BLaER1 treated with 17β-estradiol and CSF1 and Interleukin-3, amounts not matched to agents 10 nM and 100 nM (cell line): ENCODE results near the gene ELOVL3.

Experiments used
- H3K27ac ChIP-seq, 11 experiments: shearing (Covaris generic); formaldehyde crosslinking; 2 replicates each; pipeline ENCODE4 v1.8.1; 2022
- H3K27me3 ChIP-seq, 11 experiments: shearing (Covaris generic); formaldehyde crosslinking; 2 replicates each; pipeline ENCODE4 v1.8.1; 2022
- H3K36me3 ChIP-seq, 11 experiments: shearing (Covaris generic); formaldehyde crosslinking; 2 replicates each; pipeline ENCODE4 v1.8.1; 2022
- H3K4me1 ChIP-seq, 10 experiments: shearing (Covaris generic); formaldehyde crosslinking; 2 replicates each; pipeline ENCODE4 v1.8.1; 2022
- H3K4me2 ChIP-seq, 11 experiments: shearing (Covaris generic); formaldehyde crosslinking; 2 replicates each; pipeline ENCODE4 v1.8.1; 2022
- H3K4me3 ChIP-seq, 10 experiments: shearing (Covaris generic); formaldehyde crosslinking; 2 replicates each; pipeline ENCODE4 v1.8.1; 2022
- H3K9ac ChIP-seq, 11 experiments: shearing (Covaris generic); formaldehyde crosslinking; 2 replicates each; pipeline ENCODE4 v1.8.1; 2022
- H3K9me3 ChIP-seq, 11 experiments: shearing (Covaris generic); formaldehyde crosslinking; replicated peaks in 1 of 11; 2 replicates each; pipeline ENCODE4 v1.8.1; 2022
- H4K20me1 ChIP-seq, 11 experiments: shearing (Covaris generic); formaldehyde crosslinking; 2 replicates each; pipeline ENCODE4 v1.8.1; 2022
- Cebpa-rat ChIP-seq, 11 experiments: shearing (Covaris generic); IDR thresholded peaks; 2 replicates each; pipeline ENCODE4 v1.8.1; 2022

ELOVL3 gene

GRCh38 chr10:102269017-102269416 lies 42.9 kb downstream of the ELOVL3 start:
- Histone ChIP-seq H3K4me1 (no peaks in the 10 kb centered on the region), H3K27me3 (no peaks in the 10 kb centered on the region), H4K20me1 (peaks cover 38 to 100% (median 83%) of the 10 kb centered on the region in 11 experiments; a peak in 21 of 22 replicates), H3K36me3 (peaks cover 57 to 89% (median 68%) of the 10 kb centered on the region in 11 experiments), H3K27ac (no peak overlapping the region), H3K4me2 (peak overlapping the region in 1 of 11 experiments; percentile 13; a peak in 1 of 22 replicates), H3K9ac (no peak overlapping the region), H3K4me3 (no peak overlapping the region), H3K9me3 (no peaks in the 10 kb centered on the region)
- TF ChIP-seq Cebpa-rat (IDR thresholded peaks at IDR 0.05), result no peak

GRCh38 chr10:102274062-102274461 lies 48.0 kb downstream of the ELOVL3 start:
- peaks cover 23 to 68% (median 40%) of the 10 kb centered on the region in 11 experiments for H3K36me3 ChIP-seq
- H3K9ac ChIP-seq, result no peak overlapping the region
- H3K27me3 ChIP-seq, result no peaks in the 10 kb centered on the region
- no peak overlapping the region for H3K4me2 ChIP-seq
- TF ChIP-seq Cebpa-rat (IDR thresholded peaks at IDR 0.05), result no peak
- H4K20me1 ChIP-seq, result peaks cover 47 to 100% (median 77%) of the 10 kb centered on the region in 11 experiments
- H3K27ac ChIP-seq, result no peak overlapping the region
- H3K4me3 ChIP-seq, result no peak overlapping the region
- H3K9me3 ChIP-seq, result no peaks in the 10 kb centered on the region
- H3K4me1 ChIP-seq, result peaks cover 0 to 11% (median under 1%) of the 10 kb centered on the region in 10 experiments; a peak in 9 of 20 replicates

GRCh38 chr10:102275343-102275742 lies 49.2 kb downstream of the ELOVL3 start:
- TF ChIP-seq Cebpa-rat (IDR thresholded peaks at IDR 0.05), result no peak
- Histone ChIP-seq H4K20me1 (peaks cover 52 to 100% (median 85%) of the 10 kb centered on the region in 11 experiments), H3K4me1 (peaks cover 10 to 24% (median 13%) of the 10 kb centered on the region in 10 experiments), H3K4me2 (no peak overlapping the region), H3K9ac (no peak overlapping the region), H3K36me3 (peaks cover 16 to 56% (median 36%) of the 10 kb centered on the region in 11 experiments; a peak in 21 of 22 replicates), H3K9me3 (no peaks in the 10 kb centered on the region), H3K4me3 (no peak overlapping the region), H3K27me3 (no peaks in the 10 kb centered on the region), H3K27ac (no peak overlapping the region)

- H3K36me3 ChIP-seq, result peaks cover 18 to 52% (median 29%) of the 10 kb centered on the region in 11 experiments; a peak in 20 of 22 replicates
- H3K4me3 ChIP-seq, result no peak overlapping the region
- no peaks in the 10 kb centered on the region for H3K27me3 ChIP-seq
- H4K20me1 ChIP-seq, result peaks cover 45 to 97% (median 84%) of the 10 kb centered on the region in 11 experiments
- peak overlapping the region in 8 of 11 experiments; percentile 66 to 88 (median 80); a peak in 12 of 22 replicates for H3K4me2 ChIP-seq
- H3K27ac ChIP-seq, result 0 out of 22 replicates have a peak overlapping the region, but pooled peaks of 1 of the 11 experiments have one; percentile 81
- H3K9ac ChIP-seq, result no peak overlapping the region
- peaks cover 19 to 34% (median 23%) of the 10 kb centered on the region in 10 experiments for H3K4me1 ChIP-seq
- no peak for TF ChIP-seq Cebpa-rat (IDR thresholded peaks at IDR 0.05)
- no peaks in the 10 kb centered on the region for H3K9me3 ChIP-seq
These were observed 53.0 kb downstream of the ELOVL3 start for GRCh38 chr10:102279104-102279503.
